GM21390 (cell line): Measurements from ENCODE around the gene CAPZA2.

Experiments used
- ATAC-seq: cut with Tn5 transposase; IDR thresholded peaks from one replicate; pipeline ENCODE4 v1.9.1; 2021; ENCODE audit not compliant: unreplicated experiment

CAPZA2 gene

DNA sequence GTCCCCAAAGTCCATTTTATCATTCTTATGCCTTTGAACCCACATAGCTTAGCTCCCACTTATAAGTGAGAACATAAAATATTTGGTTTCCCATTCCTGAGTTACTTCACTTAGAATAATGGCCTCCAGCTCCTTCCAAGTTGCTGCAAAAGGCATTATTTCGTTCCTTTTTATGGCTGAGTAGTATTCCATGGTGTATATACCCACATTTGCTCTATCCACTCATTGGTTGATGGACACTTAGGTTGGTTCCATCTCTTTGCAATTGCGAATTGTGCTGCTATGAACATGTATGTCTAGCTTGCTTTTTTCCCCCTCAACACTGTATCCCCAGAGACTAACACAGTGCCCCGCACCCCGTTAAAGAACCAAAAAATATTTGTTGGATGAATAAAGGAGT is 670 bp upstream of the CAPZA2 start:
- no peak for ATAC-seq

DNA sequence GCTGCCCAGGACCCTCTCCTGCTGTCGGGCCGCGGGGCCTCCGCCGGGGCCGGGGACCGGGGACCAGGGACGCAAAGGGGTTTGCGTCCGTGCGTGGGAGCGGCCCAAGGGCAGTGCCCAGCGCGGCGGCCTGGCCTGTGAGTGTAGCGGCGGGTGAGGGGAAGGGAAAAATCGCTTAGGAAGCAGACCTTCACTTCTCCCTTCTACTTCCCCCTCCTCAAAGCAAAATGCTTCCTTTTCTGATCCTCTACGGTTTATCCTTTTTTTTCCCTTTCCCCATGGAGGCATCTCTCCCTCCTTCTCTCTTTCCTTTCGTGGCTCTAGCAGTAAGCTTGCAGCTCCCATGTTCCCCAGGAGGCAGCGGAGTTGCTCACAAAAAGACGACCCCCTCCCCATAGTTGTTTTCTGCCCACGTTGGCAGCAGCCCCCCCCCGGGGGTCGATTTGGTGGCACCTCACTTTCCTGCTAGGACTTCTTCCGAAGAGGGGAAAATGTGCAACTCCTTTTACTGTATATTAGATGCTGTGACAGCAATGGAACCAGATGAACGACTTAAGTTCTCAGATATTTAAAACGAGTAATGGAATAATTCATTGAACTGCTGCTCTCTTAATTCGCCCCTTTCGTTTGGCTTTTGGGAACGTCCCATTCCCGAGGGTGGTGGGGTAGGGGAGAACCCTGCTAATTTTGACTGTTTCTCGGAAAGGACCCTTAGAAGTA is 724 bp downstream of the CAPZA2 start:
- ATAC-seq: peak; percentile 4

DNA sequence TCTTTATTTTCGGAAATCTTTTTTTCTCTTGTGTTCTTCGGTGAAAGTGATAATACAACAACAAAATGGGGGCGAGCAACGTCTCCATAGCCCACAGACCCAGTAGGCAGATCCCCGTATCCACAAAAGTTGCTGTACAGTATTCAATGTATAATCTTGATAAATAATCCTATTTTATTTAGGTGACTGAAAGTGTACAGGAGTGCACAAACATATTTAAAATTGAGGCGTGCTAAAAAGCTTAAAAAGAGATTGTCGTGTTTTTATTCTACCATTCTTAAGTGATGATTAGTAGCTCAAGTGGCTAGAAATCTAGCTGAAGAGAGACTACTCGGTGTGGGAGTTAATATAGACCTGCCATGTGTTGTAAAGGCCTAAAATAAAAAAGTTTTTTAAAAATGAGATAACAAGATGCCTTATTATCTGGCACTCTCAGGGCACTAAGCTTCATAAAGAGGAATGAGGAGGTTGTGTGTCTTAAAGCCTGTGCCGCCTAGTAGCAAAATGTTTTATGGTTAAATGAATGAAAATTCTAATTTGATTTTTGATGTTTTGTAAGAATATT is 1.6 kb downstream of the CAPZA2 start:
- ATAC-seq: no peak

DNA sequence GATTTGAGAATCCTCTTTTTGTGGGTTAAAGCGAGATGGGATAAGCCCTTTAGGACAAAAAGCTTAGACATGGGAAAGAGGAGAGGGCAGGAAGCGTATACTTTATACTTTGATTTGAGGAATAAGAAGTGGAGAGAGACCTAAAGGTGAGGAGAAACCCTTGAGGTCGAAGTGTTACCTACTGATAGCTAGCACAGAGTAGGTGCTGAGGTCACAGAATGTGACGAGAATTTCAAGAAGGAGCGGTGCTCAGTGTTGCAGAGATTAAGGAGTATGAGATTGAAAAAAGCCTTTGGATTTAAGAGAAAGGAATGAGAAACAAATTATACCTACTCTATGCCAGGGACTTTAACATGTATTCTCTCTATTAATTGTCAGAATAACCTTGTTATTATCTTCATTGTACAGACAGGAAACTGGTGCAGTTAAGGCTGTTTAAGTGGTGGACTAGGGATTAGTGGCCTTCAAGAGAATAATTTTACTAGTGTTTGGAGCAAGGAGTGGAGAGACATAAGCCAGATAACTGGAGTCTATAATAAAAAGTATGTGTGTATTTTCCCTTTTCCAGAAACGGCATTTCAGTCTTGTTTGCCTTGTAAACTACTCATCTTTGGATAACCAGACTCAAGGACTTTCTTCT is 8.8 kb downstream of the CAPZA2 start:
- ATAC-seq: no peak

DNA sequence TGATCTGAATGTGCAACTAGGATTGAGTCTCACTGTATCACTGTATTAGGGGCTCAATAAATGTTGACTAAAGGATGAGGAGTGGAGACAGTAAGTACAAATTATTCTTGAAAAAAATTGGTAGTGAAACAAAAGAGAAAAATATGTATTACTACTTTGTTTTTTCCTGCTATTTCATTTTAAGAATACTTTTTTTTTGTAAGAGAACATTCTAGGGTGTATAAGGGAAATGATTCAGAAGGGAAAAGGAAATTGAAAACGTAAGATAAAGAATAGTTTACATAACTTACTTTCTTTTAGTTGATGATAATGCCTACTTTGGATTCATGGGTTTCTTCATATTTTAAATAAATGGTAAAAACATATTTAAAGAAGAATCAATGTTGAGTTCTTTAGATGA is 9.6 kb downstream of the CAPZA2 start:
- ATAC-seq: no peak

DNA sequence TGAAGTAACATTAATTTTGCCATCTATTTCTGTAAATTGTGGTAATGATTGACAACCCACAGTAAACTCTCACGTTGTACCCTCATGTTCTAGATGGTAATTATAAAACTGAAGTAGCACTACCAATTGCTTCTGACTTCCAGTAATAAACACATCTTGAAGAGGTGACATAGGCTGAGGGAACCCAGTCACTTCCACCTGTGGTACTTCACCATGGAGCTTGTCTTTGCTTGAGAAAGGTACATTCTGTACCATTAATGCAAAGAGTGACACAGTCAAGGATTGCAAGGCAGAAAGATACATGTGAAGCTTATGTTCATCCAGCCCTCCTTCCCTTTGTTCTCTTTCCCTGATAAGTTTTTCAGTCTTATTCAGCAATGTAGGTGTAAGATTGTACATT is 11.2 kb downstream of the CAPZA2 start:
- no peak for ATAC-seq

DNA sequence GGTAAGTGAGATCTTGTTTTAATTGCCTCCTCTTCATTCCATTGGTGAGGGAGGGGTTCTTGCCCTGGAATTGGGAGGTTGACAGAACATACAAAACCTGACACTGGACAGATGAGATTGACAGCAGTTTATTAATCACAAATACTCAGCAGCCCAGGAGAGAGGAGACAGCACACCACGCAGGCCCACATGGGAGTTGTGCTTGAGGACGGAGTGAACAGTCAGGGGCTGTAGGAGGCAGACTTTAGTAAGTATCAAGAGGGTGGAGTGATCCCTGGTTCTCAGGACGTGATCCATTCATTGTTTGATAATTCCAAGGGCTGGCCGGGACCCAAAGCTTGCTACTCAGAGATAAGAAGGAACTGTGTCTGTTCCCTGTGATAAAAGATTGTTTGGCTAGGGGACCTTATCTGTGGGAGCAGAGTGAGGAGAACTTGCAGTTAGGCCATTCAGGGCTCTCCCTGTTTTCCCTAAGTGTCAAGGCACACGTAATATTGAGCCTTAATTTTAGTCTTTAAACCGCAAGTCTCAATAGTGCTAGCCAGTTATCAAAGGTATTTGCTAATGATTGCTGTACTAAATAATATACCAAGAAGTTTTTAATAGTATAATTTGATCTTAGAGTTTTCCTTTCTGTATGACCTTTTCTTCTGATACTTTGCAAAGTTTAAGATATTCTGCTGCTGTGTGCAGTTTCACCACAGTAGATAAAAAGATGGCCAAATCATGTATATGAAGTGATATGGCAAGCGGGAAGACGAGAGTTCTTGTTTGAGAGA is 14.5 kb downstream of the CAPZA2 start:
- no peak for ATAC-seq

DNA sequence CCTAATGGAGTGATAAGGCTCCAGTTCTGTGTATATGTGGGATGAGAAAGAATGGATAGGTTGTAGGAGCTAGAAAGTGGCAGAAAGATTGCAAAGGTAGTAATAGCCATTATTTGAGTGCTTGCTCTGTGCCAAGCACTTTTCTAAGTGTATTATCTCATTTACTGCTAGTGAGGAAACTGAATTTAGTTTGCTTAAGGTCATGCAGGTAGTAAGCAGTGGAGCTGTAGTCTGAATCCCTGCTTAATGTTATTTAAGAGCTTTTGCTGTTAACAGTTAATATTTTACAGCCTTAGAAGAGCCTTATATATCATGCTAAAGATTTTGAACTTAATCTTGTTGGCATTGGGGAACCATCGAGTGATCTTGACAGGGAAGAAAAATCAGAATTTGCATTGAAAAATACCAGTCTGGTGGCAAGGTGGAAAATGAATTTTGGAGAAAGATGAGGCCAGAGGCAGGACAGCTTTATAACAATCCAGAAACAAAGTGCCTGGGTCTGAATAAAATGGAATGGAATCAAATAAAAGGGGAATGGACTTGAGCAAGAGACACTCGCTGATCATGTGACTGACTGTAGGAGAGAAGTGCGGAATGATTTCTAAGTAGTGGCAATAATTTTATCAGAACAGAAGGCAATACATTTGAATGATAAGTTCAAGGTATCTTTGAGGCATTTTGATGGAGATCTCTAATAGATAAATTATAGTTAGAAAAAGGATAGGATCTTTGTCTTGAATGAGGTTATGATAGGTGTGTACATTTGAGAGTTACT is 15.2 kb downstream of the CAPZA2 start:
- ATAC-seq: no peak

DNA sequence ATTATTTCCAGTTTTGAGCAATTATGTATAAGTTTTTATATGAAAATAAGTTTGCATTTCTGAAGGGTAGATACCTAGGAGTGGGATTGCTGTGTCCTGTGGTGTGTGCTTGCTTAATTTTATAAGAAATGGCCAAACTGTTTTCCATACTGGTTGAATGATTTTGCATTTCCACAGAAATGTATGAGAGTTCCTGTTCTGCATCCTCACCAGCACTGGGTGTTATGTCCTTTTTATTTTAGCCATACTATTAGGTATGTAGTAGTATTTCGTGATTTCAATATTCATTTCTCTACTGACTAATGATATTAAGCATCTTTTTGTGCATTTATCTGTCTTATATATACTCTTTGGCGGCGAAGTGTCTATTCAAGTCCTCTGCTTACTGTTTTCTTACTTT is 22.3 kb downstream of the CAPZA2 start:
- no peak for ATAC-seq

DNA sequence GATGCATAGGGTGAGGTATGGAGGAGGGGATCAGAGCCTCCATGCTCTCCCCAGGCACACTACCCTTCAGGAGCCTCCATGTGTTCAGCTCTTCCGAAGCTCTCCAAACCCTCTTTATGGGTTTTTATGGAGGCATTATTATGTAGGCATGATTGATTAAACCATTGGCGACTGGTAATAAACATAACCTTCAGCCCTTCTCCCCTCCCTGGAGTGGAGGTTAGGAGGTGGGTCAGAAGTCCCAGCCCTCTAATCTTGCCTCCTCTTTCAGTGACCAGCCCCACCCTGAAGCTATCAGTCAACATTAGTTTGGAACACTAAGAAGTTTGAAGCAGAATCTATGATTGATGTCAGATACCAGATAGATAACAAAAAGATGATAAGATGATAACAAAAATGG is 23.3 kb downstream of the CAPZA2 start:
- no peak for ATAC-seq

DNA sequence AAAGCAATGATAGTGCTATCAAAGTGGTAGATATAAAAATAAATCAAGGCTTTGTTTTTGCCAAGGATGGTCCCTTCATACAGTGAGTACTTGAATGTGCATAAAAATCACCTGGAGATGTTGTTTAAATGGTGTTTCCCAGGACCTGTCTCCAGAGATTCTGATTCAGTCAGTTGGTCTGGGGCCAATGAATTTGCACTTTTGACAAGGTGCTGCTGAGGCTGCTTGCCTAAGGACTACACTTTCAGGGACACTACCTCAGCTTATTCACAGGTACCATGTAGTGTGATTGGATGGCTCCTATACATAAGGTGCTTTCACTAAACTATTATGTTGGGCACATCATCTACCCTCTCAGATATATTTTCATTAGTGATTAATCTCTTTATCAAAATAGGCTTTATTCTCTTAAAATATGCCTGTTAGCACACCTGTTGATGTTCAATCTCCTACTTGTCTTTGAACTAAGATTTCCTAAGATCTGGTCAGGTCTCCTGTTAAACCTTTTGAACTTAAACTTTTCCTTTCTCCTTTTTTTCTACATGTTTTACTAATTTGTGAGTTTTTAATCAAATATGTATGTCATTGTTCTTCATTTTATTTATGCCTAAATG is 24.3 kb downstream of the CAPZA2 start:
- ATAC-seq: no peak

DNA sequence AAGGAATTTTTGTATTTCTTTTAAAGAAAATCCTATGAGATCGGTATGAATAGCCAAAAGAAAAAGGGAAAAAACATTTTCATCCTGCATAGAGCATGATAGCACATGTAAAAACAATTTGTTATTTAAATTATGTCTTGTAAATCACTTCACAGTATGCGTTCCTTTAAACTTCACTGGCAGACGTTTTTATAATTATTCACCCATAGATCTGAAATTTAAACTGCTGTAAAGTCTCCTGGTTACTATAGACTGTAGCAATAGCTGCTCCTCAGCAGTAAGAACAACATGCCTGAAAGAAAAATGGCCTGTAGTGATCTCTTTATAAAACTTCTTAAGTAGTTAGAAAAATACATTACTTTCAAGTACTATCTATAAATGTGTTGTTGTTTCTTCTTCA is 26.5 kb downstream of the CAPZA2 start:
- ATAC-seq: no peak

DNA sequence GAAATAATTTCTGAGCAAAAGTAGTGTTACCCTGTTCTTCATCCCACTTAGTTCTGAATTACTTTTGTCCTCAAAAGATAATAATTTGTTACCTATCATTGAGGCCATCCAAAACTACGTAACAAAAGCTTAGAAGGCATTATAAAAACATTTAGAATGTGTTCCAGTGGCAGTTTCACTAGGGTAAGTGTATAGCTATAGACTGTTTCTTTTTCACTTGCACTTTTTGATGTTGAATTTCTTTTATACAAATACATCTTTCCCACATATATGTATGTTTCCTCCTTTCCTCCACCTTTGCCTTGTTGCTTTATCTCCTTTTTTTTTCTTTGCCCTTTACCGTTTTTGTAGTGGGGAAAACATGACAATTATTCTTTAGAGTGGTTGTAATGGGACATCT is 33.5 kb downstream of the CAPZA2 start:
- ATAC-seq: no peak

DNA sequence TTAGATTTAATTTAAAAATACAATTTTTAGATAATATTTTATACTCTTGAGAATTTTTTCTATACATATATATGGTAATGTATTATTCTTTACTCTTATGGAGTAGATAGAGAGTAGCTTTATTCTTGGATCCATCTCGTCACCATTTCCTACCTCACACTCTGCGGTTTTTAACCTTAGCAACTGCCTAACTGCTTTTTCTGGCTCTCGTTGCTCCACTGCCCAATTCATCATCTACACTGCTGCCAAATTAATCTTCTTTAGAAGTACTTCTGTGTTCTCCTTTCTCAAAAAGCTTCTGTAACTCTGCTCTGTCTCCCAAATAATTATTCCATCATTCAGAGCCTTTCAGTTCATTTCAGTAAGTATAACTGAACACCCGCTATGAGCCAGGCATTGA is 35.3 kb downstream of the CAPZA2 start:
- no peak for ATAC-seq

DNA sequence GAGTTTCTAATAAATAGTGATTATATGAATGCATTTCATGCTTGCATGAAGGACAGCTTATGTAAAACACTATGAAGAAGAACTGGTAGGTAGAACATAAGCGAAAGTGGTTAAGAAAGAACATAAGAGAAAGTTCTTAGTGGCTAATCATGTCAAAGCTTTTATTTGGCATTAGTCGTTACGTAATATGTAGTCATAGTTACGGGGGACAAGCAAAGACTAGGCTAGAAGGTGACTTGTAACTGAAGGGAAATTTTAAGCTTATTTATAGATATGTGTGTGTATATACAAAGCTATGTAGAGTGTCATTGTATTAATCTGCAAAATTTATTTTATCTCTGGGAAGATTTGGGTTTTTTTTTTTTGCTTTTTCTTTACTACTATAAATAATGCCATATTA is 36.9 kb downstream of the CAPZA2 start:
- ATAC-seq: no peak

DNA sequence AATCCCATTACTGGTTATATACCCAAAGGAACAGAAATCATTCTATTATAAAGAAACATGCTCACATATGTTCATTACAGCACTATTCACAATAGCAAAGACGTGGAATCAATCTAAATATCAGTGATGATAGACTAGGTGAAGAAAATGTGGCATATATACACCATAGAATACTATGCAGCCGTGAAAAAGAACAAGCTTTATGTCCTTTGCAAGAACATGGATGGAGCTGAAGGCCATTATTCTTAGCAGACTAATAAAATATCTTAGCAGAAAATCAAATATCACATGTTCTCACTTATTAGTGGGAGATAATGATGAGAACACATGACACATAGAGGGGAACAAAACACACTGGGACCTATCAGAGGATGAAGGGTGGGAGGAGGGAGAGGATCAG is 38.8 kb downstream of the CAPZA2 start:
- ATAC-seq: no peak

DNA sequence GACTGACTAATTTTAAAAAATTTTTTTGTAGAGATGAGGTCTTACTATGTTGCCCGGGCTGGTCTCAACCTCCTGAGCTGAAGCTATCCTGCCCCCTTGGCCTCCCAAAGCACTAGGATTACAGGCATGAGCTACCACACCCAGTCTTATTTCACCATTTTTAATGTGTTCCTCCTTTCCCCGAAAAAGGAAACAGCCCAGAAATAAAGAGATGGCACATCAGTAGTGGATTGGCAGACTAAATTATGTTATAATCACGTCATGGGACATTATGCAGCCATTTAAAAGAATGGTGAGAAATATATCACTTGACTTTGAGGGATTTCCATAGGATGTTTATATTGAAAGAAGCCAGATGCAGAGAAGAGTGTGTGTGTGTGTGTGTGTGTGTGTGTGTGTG is 40.5 kb downstream of the CAPZA2 start:
- no peak for ATAC-seq

DNA sequence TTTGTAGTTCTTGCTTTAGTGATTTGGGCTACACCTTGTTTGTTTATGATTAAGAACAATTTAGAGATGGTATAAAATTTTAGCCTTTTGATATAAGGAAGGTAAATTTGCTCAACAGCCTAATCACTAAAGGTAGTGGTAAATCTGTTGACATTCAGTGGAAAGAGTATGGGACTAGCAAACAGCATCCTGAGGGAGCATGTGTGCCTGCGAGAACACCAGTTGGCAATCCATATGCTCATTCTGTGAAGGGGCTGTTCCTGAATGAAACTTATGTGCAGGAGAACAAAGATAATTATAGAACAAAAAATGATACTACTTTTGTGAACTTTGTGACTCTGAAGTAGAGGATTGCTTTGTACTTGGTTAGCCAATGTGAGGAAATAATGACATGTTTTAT is 44.0 kb downstream of the CAPZA2 start:
- no peak for ATAC-seq

DNA sequence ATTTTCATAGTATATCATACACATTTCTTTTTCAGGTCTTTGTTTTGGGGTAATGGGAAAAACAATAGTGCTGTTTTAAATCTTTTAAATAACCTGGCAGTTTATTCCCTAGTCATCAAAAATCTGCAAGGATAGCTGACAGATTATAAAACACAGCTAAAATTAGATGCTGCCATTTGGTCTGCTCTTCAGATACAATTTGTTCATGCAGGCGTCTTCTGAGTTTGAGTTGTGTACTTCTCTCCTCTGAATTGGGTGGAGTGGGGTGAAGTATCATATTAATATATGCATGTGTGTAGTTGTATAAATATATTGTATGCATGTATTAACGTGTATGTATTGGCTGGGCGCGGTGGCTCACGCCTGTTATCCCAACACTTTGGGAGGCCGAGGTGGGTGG is 48.0 kb downstream of the CAPZA2 start:
- ATAC-seq: no peak

DNA sequence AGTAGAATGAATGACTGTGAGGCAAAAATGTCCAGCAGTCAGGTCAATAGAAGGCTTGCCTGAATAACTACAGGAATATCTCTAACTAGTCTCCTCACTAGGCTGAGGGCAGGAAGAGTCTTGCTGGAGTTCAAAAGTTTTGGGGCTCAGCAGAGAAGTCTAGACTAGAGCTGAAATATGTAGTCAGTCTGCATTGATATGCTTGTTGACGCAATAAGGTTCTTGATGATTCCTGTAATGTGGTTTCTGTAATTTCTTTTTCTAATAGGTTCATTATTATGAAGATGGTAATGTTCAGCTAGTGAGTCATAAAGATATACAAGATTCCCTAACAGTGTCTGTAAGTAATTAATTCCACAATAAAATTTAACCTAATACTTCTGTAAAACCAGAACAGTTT is 49.4 kb downstream of the CAPZA2 start:
- no peak for ATAC-seq
